Adrenal gland (tissue), 5 donors: Measurements from ENCODE around the gene PCNX2.

Experiments
- CTCF ChIP-seq, 6 experiments: fragments of 450-650 bp in 4 of 6; fragments of 200-600 bp in 2 of 6; sonication (generic) in 1 of 6; IDR thresholded peaks; 1 replicate in 5 of 6; 2 replicates in 1 of 6; pipeline versions ENCODE4 v1.5.1 to v1.8.0; 2016 to 2021; ENCODE audit warnings: antibody characterized with exemption in 6 of 6, mild to moderate bottlenecking in 2 of 6, moderate library complexity in 1 of 6
- POLR2A ChIP-seq, 2 donors: fragments of 450-650 bp; IDR thresholded peaks; one replicate each; pipeline ENCODE4 v1.6.1; 2017; ENCODE audit warnings: antibody characterized with exemption in 2 of 2, mild to moderate bottlenecking in 2 of 2, moderate library complexity in 1 of 2
- donor health status: DM: no; HTN: no; CAD: no.

GRCh38 chr1:233269656-233270055, 25.9 kb downstream of the PCNX2 start:
- TF ChIP-seq CTCF (IDR thresholded peaks at IDR 0.05) (no peak), POLR2A (IDR thresholded peaks at IDR 0.05) (no peak)
